Peyer's patch (tissue), 4 donors: ENCODE measurements around the gene CDH9.

Source experiments
- POLR2A ChIP-seq, 2 donors: fragments of 450-650 bp; IDR thresholded peaks; one replicate each; pipeline ENCODE4 v1.5.1; 2017; ENCODE audit warnings: antibody characterized with exemption in 2 of 2, mild to moderate bottlenecking in 2 of 2, moderate library complexity in 2 of 2
- TF ChIP-seq, protein P1 (sequence below), 6 experiments: fragments of 450-650 bp in 4 of 6; fragments of 200-600 bp in 2 of 6; sonication (generic) in 1 of 6; IDR thresholded peaks; one replicate each; pipeline ENCODE4 v1.5.1; 2017 to 2019; ENCODE audit warnings: antibody characterized with exemption in 6 of 6, mild to moderate bottlenecking in 3 of 6, moderate library complexity in 1 of 6

GRCh38 chr5:27010646-27011045, 27.7 kb downstream of the CDH9 start:
- no peak for TF ChIP-seq POLR2A (IDR thresholded peaks at IDR 0.05)
- TF ChIP-seq, protein P1, sequence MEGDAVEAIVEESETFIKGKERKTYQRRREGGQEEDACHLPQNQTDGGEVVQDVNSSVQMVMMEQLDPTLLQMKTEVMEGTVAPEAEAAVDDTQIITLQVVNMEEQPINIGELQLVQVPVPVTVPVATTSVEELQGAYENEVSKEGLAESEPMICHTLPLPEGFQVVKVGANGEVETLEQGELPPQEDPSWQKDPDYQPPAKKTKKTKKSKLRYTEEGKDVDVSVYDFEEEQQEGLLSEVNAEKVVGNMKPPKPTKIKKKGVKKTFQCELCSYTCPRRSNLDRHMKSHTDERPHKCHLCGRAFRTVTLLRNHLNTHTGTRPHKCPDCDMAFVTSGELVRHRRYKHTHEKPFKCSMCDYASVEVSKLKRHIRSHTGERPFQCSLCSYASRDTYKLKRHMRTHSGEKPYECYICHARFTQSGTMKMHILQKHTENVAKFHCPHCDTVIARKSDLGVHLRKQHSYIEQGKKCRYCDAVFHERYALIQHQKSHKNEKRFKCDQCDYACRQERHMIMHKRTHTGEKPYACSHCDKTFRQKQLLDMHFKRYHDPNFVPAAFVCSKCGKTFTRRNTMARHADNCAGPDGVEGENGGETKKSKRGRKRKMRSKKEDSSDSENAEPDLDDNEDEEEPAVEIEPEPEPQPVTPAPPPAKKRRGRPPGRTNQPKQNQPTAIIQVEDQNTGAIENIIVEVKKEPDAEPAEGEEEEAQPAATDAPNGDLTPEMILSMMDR (IDR thresholded peaks at IDR 0.05) = no peak
